HepG2 (cell line): ENCODE results near the gene ZDHHC8. TPM values are rescaled to one million over a fixed set of nuclear protein-coding genes. Genes with fewer than 3 reads are reported as not detected.

Experiments used
- ATAC-seq: fragments of 200-7000 bp; cut with Tn5 transposase; 3 replicates; pipeline ENCODE4 v1.9.1; 2020; ENCODE audit warnings: mild to moderate bottlenecking, moderate library complexity
- BruUV-seq: library from RNA; stranded (reverse); fragments of 400-500 nt; replicated peaks from 2 replicates; lab custom pipeline; 2021; lab: Mats Ljungman, UMichigan
- CTCF ChIA-PET: fragments of 300-600 bp; formaldehyde crosslinking; extraction: SDS; loops from one replicate; lab custom pipeline; 2021; ENCODE audit warnings: low total read pairs, inconsistent platforms, low intra/inter-chr PET ratio; lab: Yijun Ruan, JAX
- POLR2A ChIA-PET: fragments of 350-600 bp; sonication (Branson Sonifier 250); formaldehyde crosslinking; loops from one replicate; lab custom pipeline; 2020; ENCODE audit warnings: antibody characterized with exemption, inconsistent platforms; lab: Yijun Ruan, JAX
- DNase-seq: peaks from one replicate; pipeline ENCODE4 v3.0.0-alpha.2; 2015; ENCODE audit warnings: low spot score
- FAIRE-seq: peaks from 3 replicates; lab custom pipeline; 2011; peaks lifted over from hg19 to GRCh38; lab: Jason Lieb, UNC
- H2AFZ ChIP-seq: one replicate; pipeline ENCODE4 v1.6.1; 2011; ENCODE audit warnings: low read length, inconsistent platforms
- H3K27ac ChIP-seq: fragments of 300-600 bp; 3 replicates; pipeline ENCODE4 v1.8.0; 2011; ENCODE audit warnings: mixed run types, mild to moderate bottlenecking, mixed read lengths, low read length, inconsistent platforms; ENCODE audit not compliant: insufficient read depth; ENCODE audit errors: extremely low read length
- H3K27me3 ChIP-seq, 2 experiments: fragments of 200-600 bp in 1 of 2; 2 replicates in 1 of 2; 3 replicates in 1 of 2; pipeline versions ENCODE4 v1.6.0 to v1.8.0; 2011; ENCODE audit warnings: low read length in 2 of 2, mild to moderate bottlenecking in 2 of 2, moderate library complexity in 2 of 2, inconsistent platforms in 1 of 2; ENCODE audit not compliant: insufficient read depth in 2 of 2, control insufficient read depth in 1 of 2
- H3K36me3 ChIP-seq, 2 experiments: fragments of 200-600 bp in 1 of 2; replicated peaks in 1 of 2; 2 replicates in 1 of 2; 3 replicates in 1 of 2; pipeline versions ENCODE4 v1.5.1 to v1.8.0; 2011; ENCODE audit warnings: low read length in 2 of 2, inconsistent platforms in 1 of 2; ENCODE audit not compliant: insufficient read depth in 2 of 2, control insufficient read depth in 1 of 2
- H3K4me1 ChIP-seq: 2 replicates; pipeline ENCODE4 v1.5.1; 2012; ENCODE audit warnings: low read length, inconsistent platforms; ENCODE audit not compliant: insufficient read depth
- H3K4me2 ChIP-seq: 2 replicates; pipeline ENCODE4 v1.6.0; 2011; ENCODE audit warnings: low read depth, low read length, inconsistent platforms
- H3K4me3 ChIP-seq, 3 experiments: fragments of 200-600 bp in 1 of 3; sonication (generic), shearing (Covaris generic) in 1 of 3; replicated peaks in 1 of 3; 2 replicates each; pipeline ENCODE4 v1.5.1; 2011 to 2016; ENCODE audit warnings: low read length in 3 of 3, inconsistent platforms in 2 of 3, low read depth in 2 of 3, mild to moderate bottlenecking in 2 of 3, control low read depth in 1 of 3, mixed read lengths in 1 of 3; ENCODE audit not compliant: insufficient read depth in 1 of 3
- H3K79me2 ChIP-seq: one replicate; pipeline ENCODE4 v1.6.1; 2011; ENCODE audit warnings: low read length, inconsistent platforms; ENCODE audit not compliant: insufficient read depth
- H3K9ac ChIP-seq: 2 replicates; pipeline ENCODE4 v1.6.0; 2011; ENCODE audit warnings: mild to moderate bottlenecking, low read depth, low read length, inconsistent platforms; ENCODE audit not compliant: insufficient read depth
- H3K9me3 ChIP-seq: 2 replicates; pipeline ENCODE4 v1.5.1; 2012; ENCODE audit warnings: mild to moderate bottlenecking, low read length
- H4K20me1 ChIP-seq: 2 replicates; pipeline ENCODE4 v1.6.0; 2011; ENCODE audit warnings: inconsistent platforms, mild to moderate bottlenecking, low read length, moderate library complexity; ENCODE audit not compliant: insufficient read depth
- ATF5 ChIP-seq: sonication (generic); formaldehyde crosslinking; IDR thresholded peaks from 2 replicates; pipeline ENCODE4 v1.4.0; 2020; ENCODE audit warnings: mild to moderate bottlenecking, low read depth, missing genetic modification reagents
- CBX5 ChIP-seq: sonication (generic); formaldehyde crosslinking; IDR thresholded peaks from 2 replicates; pipeline ENCODE4 v1.4.0; 2020; ENCODE audit warnings: missing genetic modification reagents, borderline replicate concordance
- DNMT3B ChIP-seq: conservative IDR thresholded peaks from 2 replicates; pipeline ENCODE4 v1.6.1; 2016; ENCODE audit warnings: missing biosample characterization, control low read depth
- HNF4A ChIP-seq: sonication (generic); formaldehyde crosslinking; IDR thresholded peaks from 2 replicates; pipeline ENCODE4 v1.4.0; 2020; ENCODE audit warnings: missing genetic modification reagents
- KDM1A ChIP-seq: IDR thresholded peaks from 2 replicates; pipeline ENCODE4 v1.6.1; 2016; ENCODE audit warnings: missing compliant biosample characterization
- MAFF ChIP-seq: IDR thresholded peaks from 2 replicates; pipeline ENCODE4 v1.6.1; 2011; ENCODE audit warnings: low read depth, low read length, improper control_type of control experiment
- MED13 ChIP-seq: sonication (generic); formaldehyde crosslinking; IDR thresholded peaks from 2 replicates; pipeline ENCODE4 v1.5.0; 2020; ENCODE audit warnings: missing genetic modification reagents
- MXD4 ChIP-seq: IDR thresholded peaks from 2 replicates; pipeline ENCODE4 v1.6.1; 2016; ENCODE audit warnings: mild to moderate bottlenecking, missing biosample characterization, missing genetic modification reagents
- MYC ChIP-seq: sonication (generic); formaldehyde crosslinking; IDR thresholded peaks from 2 replicates; pipeline ENCODE4 v1.9.0; 2021; ENCODE audit warnings: missing genetic modification reagents, borderline replicate concordance
- NKX3-1 ChIP-seq: sonication (generic); formaldehyde crosslinking; IDR thresholded peaks from 2 replicates; pipeline ENCODE4 v1.5.0; 2020; ENCODE audit warnings: missing genetic modification reagents
- RFXANK ChIP-seq: IDR thresholded peaks from 2 replicates; pipeline ENCODE4 v1.6.1; 2016
- RORA ChIP-seq: sonication (generic); formaldehyde crosslinking; IDR thresholded peaks from 2 replicates; pipeline ENCODE4 v1.5.0; 2020; ENCODE audit warnings: mild to moderate bottlenecking, missing genetic modification reagents, moderate library complexity
- SAFB2 ChIP-seq: sonication (generic); formaldehyde crosslinking; IDR thresholded peaks from 2 replicates; pipeline ENCODE4 v1.5.1; 2020; ENCODE audit warnings: missing genetic modification reagents, low read depth, mild to moderate bottlenecking, borderline replicate concordance
- TRIM22 ChIP-seq: fragments of 450-650 bp; IDR thresholded peaks from 2 replicates; pipeline ENCODE4 v1.6.1; 2017
- ZBTB7B ChIP-seq: sonication (generic); formaldehyde crosslinking; IDR thresholded peaks from 2 replicates; pipeline ENCODE4 v1.4.0; 2020; ENCODE audit warnings: missing genetic modification reagents
- ZFP36 ChIP-seq: fragments of 150-350 bp; IDR thresholded peaks from 2 replicates; pipeline ENCODE4 v1.6.1; 2018; ENCODE audit warnings: borderline replicate concordance, low read length, low read depth; ENCODE audit not compliant: partially characterized antibody
- ZFP36L1 ChIP-seq: sonication (generic); formaldehyde crosslinking; IDR thresholded peaks from 2 replicates; pipeline ENCODE4 v1.8.0; 2022; ENCODE audit warnings: mild to moderate bottlenecking, missing genetic modification reagents, moderate library complexity
- ZNF296 ChIP-seq: sonication (generic); formaldehyde crosslinking; conservative IDR thresholded peaks from 2 replicates; pipeline ENCODE4 v1.5.0; 2020; ENCODE audit warnings: mild to moderate bottlenecking, missing genetic modification reagents
- ZNF703 ChIP-seq: sonication (generic); formaldehyde crosslinking; IDR thresholded peaks from 2 replicates; pipeline ENCODE4 v1.5.1; 2020; ENCODE audit warnings: missing genetic modification reagents, mild to moderate bottlenecking, moderate library complexity, borderline replicate concordance
- WGBS: methylation state at CpG from one replicate; pipeline ENCODE4 v1.1.6; 2017; ENCODE audit warnings: low lambda C conversion rate; 5-methylcytosine and 5-hydroxymethylcytosine counted together
- in situ Hi-C: cut with HindIII; loops from 2 replicates; pipeline ENCODE4 v1.10.0; 2017; ENCODE audit warnings: low pct_unique_long_range_greater_than_20kb; ENCODE audit not compliant: extremely low pct_ligation_motif_present
- intact Hi-C: fragments of 100-400 bp; cut with micrococcal nuclease; formaldehyde crosslinking; loops from one replicate; pipeline ENCODE4 v1.10.0; 2022; ENCODE audit not compliant: unreplicated experiment
- polyA plus RNA-seq, 8 experiments: library from polyadenylated mRNA; depleted of rRNA in 3 of 8; stranded (reverse) in 7 of 8; unstranded in 1 of 8; fragments of >200 nt; fragmentation: Illumina TruSeq in 4 of 8; extraction: Trizol in 4 of 8; gene quantifications; 2 replicates each; pipeline versions ENCODE4 v1.2.1 to v1.2.3, GENCODE V29; 2011 to 2016; ENCODE audit warnings: low read depth in 4 of 8, missing spikeins in 1 of 8, mixed read lengths in 1 of 8; ENCODE audit not compliant: insufficient read depth in 1 of 8
- total RNA-seq, 5 experiments: library from RNA; depleted of rRNA; stranded (reverse); fragments of >200 nt; fragmentation: Illumina TruSeq; extraction: Trizol; gene quantifications; 2 replicates each; pipeline ENCODE4 v1.2.3, GENCODE V29; 2016; ENCODE audit warnings: low read depth in 1 of 5
- TF ChIP-seq, protein P1 (sequence below): sonication (generic); formaldehyde crosslinking; IDR thresholded peaks from 2 replicates; pipeline ENCODE4 v1.5.0; 2020; ENCODE audit warnings: mild to moderate bottlenecking, missing genetic modification reagents, borderline replicate concordance

Gene ZDHHC8
- total and polyA plus RNA-seq, 2 of the 13 experiments (the other 11 are each of a cell fraction or from before 2014, with no cell fraction given), result 7.5 to 21.3 TPM

DNA sequence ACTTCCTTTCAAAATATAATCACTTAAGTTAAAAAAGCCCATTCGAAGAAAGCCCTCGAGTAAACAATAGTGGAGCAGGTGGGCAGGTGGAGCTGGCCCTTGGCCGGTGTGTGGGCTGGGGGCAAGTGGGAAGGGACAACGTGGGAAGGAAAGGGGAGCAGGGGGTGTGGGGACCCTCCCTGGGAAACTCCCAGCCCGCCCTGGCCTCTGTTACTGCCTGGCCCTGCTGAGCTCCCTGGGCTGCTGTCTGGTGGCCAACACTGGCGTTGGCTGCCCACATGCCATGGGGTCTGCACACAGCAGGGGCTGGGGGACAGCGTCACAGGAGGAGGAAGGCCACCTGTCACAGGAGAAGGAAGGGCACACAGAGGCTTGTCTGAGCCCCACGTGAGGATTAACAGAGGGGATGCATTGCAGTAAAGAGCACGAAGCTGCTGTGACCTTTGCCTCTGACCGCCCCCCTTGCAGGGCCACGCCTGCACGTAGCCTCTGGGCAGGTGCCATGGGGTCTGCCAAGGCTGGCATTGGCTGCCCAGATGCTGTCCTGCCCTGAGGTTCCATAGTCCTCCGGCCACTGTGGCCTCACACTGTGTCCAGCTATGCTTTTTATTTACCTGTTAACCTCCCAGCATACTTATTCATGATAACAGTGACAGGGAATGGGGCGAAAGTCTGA lies 55.4 kb downstream of the ZDHHC8 start:
- Histone ChIP-seq H3K27ac (no peak overlapping the region), H3K36me3 (no peaks in the 10 kb centered on the region), H3K9me3 (no peaks in the 10 kb centered on the region), H3K9ac (no peak overlapping the region), H3K4me2 (no peak overlapping the region), H3K4me3 (no peak overlapping the region), H2AFZ (no peak overlapping the region), H3K4me1 (no peaks in the 10 kb centered on the region), H3K27me3 (peaks cover 17 to 48% of the 10 kb centered on the region in 2 experiments; a peak in 4 of 5 replicates), H4K20me1 (0 out of 2 replicates have a peak, but pooled peaks cover 3% of the 10 kb centered on the region), H3K79me2 (no peaks in the 10 kb centered on the region)
- ChIA-PET CTCF (no interaction called here), POLR2A (no interaction called here)
- no peak for TF ChIP-seq RFXANK (CRISPR knock-in tag)
- TF ChIP-seq ZBTB7B (CRISPR knock-in tag), result no peak
- no peak for TF ChIP-seq HNF4A
- no peak for TF ChIP-seq RORA (CRISPR knock-in tag)
- no peak for TF ChIP-seq ZNF703 (CRISPR knock-in tag)
- no peak for TF ChIP-seq ZNF296 (CRISPR knock-in tag)
- no peak for TF ChIP-seq MAFF
- TF ChIP-seq ZFP36L1, result no peak
- no peak for TF ChIP-seq MYC (CRISPR knock-in tag)
- no peak for TF ChIP-seq ZFP36
- TF ChIP-seq KDM1A (CRISPR knock-in tag), result no peak
- TF ChIP-seq, protein P1, sequence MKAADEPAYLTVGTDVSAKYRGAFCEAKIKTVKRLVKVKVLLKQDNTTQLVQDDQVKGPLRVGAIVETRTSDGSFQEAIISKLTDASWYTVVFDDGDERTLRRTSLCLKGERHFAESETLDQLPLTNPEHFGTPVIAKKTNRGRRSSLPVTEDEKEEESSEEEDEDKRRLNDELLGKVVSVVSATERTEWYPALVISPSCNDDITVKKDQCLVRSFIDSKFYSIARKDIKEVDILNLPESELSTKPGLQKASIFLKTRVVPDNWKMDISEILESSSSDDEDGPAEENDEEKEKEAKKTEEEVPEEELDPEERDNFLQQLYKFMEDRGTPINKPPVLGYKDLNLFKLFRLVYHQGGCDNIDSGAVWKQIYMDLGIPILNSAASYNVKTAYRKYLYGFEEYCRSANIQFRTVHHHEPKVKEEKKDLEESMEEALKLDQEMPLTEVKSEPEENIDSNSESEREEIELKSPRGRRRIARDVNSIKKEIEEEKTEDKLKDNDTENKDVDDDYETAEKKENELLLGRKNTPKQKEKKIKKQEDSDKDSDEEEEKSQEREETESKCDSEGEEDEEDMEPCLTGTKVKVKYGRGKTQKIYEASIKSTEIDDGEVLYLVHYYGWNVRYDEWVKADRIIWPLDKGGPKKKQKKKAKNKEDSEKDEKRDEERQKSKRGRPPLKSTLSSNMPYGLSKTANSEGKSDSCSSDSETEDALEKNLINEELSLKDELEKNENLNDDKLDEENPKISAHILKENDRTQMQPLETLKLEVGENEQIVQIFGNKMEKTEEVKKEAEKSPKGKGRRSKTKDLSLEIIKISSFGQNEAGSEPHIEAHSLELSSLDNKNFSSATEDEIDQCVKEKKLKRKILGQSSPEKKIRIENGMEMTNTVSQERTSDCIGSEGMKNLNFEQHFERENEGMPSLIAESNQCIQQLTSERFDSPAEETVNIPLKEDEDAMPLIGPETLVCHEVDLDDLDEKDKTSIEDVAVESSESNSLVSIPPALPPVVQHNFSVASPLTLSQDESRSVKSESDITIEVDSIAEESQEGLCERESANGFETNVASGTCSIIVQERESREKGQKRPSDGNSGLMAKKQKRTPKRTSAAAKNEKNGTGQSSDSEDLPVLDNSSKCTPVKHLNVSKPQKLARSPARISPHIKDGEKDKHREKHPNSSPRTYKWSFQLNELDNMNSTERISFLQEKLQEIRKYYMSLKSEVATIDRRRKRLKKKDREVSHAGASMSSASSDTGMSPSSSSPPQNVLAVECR, result no peak
- TF ChIP-seq NKX3-1 (CRISPR knock-in tag), result no peak
- no peak for TF ChIP-seq TRIM22
- no peak for TF ChIP-seq MED13 (CRISPR knock-in tag)
- no peak for TF ChIP-seq CBX5 (CRISPR knock-in tag)
- TF ChIP-seq MXD4 (CRISPR knock-in tag), result no peak
- TF ChIP-seq ATF5 (CRISPR knock-in tag), result no peak
- TF ChIP-seq DNMT3B, result no peak
- TF ChIP-seq SAFB2 (CRISPR knock-in tag), result no peak
- no peak for FAIRE-seq
- WGBS, result 11% methylated on average over 10 of the region's 14 CpGs
- ATAC-seq, result no peak
- intact Hi-C loops (no loop called here), in situ Hi-C loops (no loop called here)
- BruUV-seq, result no TSS peak
- DNase-seq, result no peak
